GM19239 (cell line): ENCODE data around the gene ADGRB2.

Experiments used
- DNase-seq: peaks from one replicate; pipeline ENCODE4 v3.0.0; 2011; ENCODE audit warnings: low spot score; ENCODE audit not compliant: insufficient read length
- FAIRE-seq: peaks from 2 replicates; lab custom pipeline; 2011; peaks lifted over from hg19 to GRCh38; lab: Jason Lieb, UNC

ADGRB2 gene

GRCh38 chr1:31784356-31785019 lies 20.3 kb upstream of the ADGRB2 start:
- no peak for DNase-seq
- no peak for FAIRE-seq

DNA sequence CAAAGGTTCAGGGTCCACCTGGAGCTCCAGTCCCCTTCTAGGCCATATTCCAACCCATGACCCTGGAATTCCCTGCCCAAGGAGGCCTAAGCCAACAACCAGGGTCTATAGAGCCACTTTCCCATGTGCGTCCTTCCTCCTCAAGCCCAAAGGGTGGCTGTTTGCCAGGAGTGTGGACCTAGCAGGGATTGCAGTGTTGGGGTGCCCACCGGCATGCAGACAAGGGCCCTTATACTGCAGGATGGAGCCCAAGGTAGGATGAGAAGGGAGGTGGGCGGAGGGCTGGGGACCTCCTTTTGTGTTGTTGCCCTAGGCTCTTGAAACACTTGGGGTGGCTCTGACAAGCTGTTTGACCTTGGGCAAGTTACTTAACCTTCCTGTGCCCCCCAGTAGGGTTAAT lies 19.7 kb upstream of the ADGRB2 start:
- DNase-seq (no peak), FAIRE-seq (no peak)

DNA sequence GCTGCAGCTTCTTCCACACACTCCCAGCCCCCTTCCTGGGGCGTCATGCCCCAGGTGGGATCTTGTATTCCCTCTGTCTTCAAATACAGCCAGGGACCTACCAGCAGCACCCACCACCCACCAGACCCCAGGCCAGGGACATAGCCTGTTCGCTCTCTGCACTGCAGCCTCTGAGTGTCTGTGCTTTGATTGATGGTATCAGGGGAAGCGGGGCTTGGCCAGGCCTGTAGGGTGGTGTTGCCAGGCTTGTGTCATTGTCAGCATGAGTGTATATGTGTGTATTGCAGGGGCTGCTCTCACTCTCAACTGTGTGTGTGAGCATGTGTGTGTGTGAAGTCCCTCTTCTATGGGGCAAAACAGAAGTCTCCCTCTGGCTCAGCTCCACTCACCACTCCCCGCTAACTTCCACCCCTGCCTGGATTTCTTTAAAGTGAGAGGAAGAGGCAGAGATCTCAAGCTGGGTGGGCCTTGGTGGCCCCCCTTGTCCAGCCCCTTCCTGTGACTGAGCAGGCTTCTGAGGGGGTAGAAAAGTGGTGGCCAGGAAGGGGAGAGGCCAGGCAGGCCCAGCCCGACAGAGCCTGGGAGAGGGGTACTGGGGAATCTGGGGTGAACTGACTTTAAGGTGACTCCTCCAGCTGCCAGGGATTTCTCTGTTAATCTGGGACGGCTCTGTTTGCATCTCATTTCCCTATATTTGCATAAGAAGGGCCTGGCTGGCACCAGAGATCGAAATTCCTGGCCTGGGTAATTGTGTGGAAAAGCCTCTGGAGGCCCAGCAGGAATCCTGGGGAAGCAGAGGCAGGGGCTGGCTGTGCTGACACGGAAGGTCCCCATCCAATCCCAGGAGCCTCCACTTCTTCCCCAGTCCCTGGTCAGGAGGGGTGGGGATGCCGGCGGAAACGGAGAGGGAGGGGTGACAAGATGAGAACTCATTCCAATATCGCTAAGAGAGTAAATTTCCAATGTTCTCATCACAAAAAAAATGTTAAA lies 18.6 kb upstream of the ADGRB2 start:
- no peak for DNase-seq
- FAIRE-seq, result no peak

DNA sequence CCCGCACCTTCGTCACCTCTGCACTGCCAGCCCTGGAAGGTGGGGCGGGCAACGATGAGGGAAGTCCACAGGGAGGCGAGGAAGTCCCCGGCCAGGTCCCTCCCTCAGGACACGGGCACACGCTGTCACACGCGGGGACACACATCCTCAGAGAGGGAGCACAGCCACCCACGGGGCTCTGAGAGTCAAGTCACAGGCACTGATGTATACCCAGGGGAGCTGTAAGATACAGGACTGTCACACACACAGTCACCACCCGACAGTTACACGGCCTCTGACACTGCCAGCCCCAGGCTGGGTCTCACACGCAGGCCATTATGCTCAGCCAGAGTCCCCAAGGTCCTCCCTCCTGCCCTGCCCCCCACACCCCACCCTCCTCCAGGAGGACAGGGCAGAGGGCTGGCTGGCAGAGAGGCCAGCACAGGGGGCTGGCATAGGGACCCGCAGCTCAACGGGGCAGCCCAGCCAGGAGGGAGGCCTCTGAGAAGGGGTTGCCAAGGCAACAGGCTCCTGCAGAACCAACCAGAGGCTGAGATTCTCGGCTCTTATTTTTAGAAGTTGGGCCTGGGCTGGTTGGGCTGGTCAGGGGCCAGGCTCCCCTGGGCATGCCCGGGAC lies 17.7 kb upstream of the ADGRB2 start:
- FAIRE-seq (no peak), DNase-seq (no peak)

- DNase-seq, result no peak
- FAIRE-seq, result no peak
These were observed 17.1 kb upstream of the ADGRB2 start for GRCh38 chr1:31781138-31781755.

GRCh38 chr1:31780632-31781031 lies 16.5 kb upstream of the ADGRB2 start:
- no peak for FAIRE-seq

DNA sequence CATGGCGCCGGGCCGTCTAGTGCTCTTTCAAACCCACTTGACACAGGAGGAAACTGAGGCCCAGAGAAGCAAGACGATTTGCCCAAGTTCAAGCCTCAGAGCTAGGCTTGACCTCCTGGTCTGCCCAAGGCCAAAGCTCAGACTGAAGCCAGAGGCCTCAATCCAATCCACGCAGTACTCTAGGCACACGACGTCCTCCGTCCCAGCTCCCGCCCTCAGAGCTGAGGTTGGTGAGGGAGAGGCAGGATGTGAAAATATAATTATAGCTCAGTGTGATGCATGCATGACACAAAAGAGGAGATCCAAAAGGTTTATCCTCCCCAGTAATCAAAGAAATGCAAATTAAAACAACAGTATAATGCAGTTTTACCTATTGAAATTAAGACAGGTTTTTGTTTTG lies 15.5 kb upstream of the ADGRB2 start:
- no peak for FAIRE-seq
- no peak for DNase-seq

More at GRCh38 chr1:31780632-31781031, 16.5 kb upstream of the ADGRB2 start:
- no peak for DNase-seq

DNA sequence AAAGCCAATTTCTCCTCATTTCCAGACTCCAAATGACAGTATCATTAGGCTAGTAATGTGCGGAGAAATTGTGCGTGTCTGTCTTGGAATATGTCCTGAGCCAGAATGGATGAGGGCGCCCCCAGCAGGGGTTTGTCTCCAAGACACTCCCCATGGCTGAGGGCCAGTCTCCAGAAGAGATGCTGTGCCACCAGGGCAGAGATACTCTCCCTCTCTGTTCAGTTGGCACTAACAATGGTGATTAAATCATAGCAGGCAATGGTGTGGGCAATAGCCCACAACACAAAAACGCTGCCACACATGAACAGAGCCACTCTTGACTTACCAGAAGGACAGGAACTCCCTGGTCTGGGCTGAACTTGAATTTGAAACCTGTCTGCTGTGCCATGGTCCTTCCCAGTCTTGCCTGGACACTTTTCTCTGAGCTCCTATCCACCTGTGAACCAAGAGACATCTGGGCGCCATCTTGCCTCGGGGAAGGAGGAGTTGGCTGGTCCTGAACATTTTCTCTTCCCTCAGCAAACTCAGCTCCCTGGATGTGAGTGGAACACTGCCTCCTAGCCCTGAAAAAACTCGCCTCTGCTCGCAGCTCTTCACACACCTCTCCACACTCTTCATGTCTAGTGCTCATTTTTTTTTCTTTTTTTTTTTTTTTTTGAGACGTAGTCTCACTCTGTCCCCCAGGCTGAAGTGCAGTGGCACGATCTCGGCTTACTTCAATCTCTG lies 14.8 kb upstream of the ADGRB2 start:
- DNase-seq (no peak), FAIRE-seq (no peak)

DNA sequence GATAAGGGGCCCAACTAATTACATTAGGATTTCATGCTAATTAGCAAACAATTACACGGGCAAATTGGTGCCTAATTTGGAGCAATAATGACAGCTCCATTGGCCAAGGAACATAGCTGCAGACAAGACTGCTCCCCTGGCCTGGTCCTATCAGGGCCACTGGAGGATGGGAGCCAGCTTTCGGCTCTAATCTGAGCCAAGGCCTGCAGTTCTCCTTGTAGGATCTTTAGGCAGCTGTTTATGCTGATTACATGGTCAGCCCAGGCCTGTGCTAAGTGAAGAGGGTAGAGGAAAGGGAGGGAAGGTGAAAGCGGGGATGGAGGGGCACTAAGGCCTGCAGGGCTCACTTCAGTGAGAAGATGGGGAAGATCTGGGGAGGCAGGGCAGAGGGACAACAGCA lies 12.4 kb upstream of the ADGRB2 start:
- DNase-seq, result no peak
- FAIRE-seq, result no peak

GRCh38 chr1:31776032-31776431 lies 11.9 kb upstream of the ADGRB2 start:
- FAIRE-seq, result no peak
- DNase-seq, result no peak

GRCh38 chr1:31775210-31775999 lies 11.3 kb upstream of the ADGRB2 start:
- FAIRE-seq (no peak), DNase-seq (no peak)

GRCh38 chr1:31774495-31774894 lies 10.4 kb upstream of the ADGRB2 start:
- DNase-seq (no peak), FAIRE-seq (no peak)

DNA sequence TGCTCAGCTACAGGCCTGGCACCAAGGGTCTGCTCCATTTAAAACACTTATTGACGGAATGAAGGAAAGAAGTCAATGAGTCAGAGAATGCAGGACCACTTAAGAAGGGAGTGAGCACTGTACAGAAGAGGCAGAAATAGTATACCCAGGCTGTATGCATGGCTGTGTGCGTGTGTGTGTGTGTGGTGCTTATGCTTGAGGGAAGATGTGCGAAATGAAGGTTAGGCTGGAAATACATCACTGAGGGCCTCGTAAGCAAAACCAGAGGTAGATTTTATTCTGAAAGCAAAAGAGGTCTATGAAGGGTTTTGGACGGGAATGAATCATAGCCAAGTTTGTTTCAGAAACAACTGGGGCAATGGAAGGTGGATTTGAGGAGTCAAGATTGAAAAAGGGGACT lies 9.7 kb upstream of the ADGRB2 start:
- no peak for DNase-seq
- no peak for FAIRE-seq

- FAIRE-seq (no peak), DNase-seq (no peak)
These were observed 8.6 kb upstream of the ADGRB2 start for GRCh38 chr1:31772669-31773248.

- no peak for FAIRE-seq
- DNase-seq, result no peak
These were observed 7.9 kb upstream of the ADGRB2 start for GRCh38 chr1:31771891-31772668.

DNA sequence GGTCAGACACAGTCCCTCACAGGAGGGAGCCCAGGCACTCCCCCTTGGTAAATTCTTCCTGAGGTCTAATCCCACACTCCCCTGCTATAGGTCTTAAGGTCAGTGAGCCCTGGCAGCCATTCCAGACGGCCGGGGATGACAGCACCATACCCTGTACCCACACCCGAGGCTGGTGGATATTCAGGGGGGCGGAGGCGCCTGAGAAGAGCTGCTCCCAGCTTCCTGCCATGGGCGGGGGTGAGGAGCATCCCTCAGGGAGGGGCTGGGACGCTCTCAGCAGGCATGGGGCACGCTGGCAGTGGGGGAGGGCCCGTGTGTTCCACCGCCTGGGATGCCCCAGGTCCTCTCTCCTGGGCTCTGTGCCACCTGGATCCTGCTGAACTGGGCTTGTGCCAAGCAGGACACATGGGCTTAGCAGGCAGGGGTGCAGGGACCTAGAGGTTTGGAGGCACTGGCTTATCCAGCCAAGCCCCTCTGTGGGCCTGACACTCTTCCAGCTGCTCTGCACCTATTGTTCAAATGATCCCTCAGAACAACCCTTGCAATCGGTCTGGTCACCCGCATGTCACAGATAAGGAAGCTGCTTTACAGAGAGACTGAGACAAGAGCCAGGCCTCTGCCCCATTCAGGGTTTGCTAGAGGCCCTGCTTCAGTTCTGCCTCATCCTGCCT lies 5.7 kb upstream of the ADGRB2 start:
- no peak for FAIRE-seq
- DNase-seq, result no peak

DNA sequence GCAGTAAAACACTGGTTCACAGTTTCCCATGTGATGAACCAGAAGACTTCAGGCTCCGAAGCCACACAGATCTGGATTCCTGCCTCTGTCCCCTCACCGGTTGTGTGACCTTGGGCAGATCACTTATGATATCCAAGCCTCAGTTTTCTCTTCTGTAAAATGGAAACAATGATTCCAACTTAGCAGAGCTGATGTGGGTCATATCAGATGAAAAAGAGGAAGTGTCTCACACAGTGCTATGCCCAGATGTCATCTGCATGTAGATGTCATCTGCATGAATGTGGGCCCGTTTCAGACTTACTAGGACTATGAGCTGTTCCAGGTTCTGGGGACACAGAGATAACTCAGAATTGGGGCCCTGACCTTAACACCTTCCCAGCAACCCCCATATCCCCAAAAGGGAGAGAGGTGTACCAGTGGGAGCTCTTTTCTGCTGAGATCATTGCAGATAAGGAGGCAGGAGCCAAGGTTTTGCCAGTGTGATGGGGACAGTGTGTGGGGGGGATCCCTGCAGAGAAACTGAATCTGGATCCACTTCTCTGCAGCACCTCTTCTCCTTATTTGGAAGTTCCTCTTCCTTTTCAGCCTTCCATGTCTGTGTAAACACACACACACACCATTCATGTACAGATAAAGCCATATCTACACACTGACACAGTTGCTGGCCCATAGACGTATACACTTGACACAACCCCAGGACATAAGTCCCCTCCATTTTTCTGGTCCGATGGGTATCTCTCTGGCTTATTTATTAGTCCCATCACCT lies 5.0 kb upstream of the ADGRB2 start:
- DNase-seq (no peak), FAIRE-seq (no peak)
